ENCODE results near the gene CNTFR. TPM values are rescaled to one million over a fixed set of nuclear protein-coding genes. Genes with fewer than 3 reads are reported as not detected.

The CNTFR gene
- total and polyA plus RNA-seq, 2 experiments from 2014 or later = not detected

GRCh38 chr9:34601937-34602573 is 12.5 kb upstream of the CNTFR start:
- in situ Hi-C loops (cut with MboI) = loop anchor here (25.0 kb wide), 1 partner anchor 90 kb away; the partner anchor contains the start of gene ENHO
- Histone ChIP-seq H3F3A (ENCODE audit: insufficient read depth) (no peaks in the 10 kb centered on the region), H3K36me3 (ENCODE audit: low read depth) (no peaks in the 10 kb centered on the region), H3K9ac (no peak overlapping the region), H3K27ac (no peak overlapping the region), H3K4me3 (no peak overlapping the region), H3K9me2 (ENCODE audit: insufficient read depth) (no peaks in the 10 kb centered on the region), H2AFZ (no peak overlapping the region), H4K20me1 (ENCODE audit: insufficient read depth) (no peaks in the 10 kb centered on the region), H3K4me1 (ENCODE audit: insufficient read depth) (no peaks in the 10 kb centered on the region), H3K27me3 (replicated peaks; ENCODE audit: insufficient read depth) (0 out of 2 replicates have a peak, but pooled peaks cover 10% of the 10 kb centered on the region), H3K79me2 (ENCODE audit: insufficient read depth) (no peaks in the 10 kb centered on the region), H3K9me3 (ENCODE audit: low read depth) (no peaks in the 10 kb centered on the region), H3K4me2 (ENCODE audit: unreplicated experiment) (no peak overlapping the region)
- DNase-seq = no peak
- 66 to 69% methylated on average over 6 of the region's 6 CpGs for WGBS, 2 experiments (ENCODE audit: low coverage in 1 of 2, low lambda C conversion rate in 2 of 2, missing lambda C conversion rate in 2 of 2)
- no peak for TF ChIP-seq EZH2 (IDR thresholded peaks at IDR 0.05; ENCODE audit: insufficient read depth, poor library complexity, severe bottlenecking)
- TF ChIP-seq EZH2phosphoT487 (IDR thresholded peaks at IDR 0.05; ENCODE audit: insufficient read depth, low read depth) = no peak

DNA sequence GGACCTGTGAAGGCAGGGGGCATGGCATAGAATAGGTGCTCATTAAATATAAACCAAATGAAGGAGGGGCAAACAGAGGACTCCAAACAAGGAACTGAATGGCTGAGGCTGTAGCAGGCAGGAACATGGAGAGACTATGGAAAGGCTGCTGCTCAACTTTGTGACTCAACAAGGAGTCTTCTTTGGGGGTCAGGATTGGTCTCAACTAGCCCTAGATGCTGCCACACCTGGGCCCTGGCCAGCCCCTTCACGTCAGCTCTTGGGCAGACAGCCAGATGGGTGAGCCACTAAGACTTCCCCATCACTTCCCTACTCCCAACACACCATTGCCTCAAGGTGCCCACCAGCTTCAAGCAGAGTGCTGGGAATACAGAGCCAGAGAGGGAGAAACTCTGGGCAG is 11.4 kb upstream of the CNTFR start:
- H3K4me1 ChIP-seq (ENCODE audit: insufficient read depth) = no peaks in the 10 kb centered on the region
- in situ Hi-C loops (cut with MboI) = loop anchor here (25.0 kb wide), 1 partner anchor 89 kb away; the partner anchor contains the start of gene ENHO
- no peaks in the 10 kb centered on the region for H3K9me2 ChIP-seq (ENCODE audit: insufficient read depth)
- 0 out of 2 replicates have a peak, but pooled peaks cover 12% of the 10 kb centered on the region for H3K27me3 ChIP-seq (replicated peaks; ENCODE audit: insufficient read depth)
- TF ChIP-seq EZH2phosphoT487 (IDR thresholded peaks at IDR 0.05; ENCODE audit: insufficient read depth, low read depth) (no peak), EZH2 (IDR thresholded peaks at IDR 0.05; ENCODE audit: insufficient read depth, poor library complexity, severe bottlenecking) (no peak)
- no peak overlapping the region for H3K4me3 ChIP-seq
- H3F3A ChIP-seq (ENCODE audit: insufficient read depth) = no peaks in the 10 kb centered on the region
- H3K4me2 ChIP-seq (ENCODE audit: unreplicated experiment) = no peak overlapping the region
- no peaks in the 10 kb centered on the region for H3K36me3 ChIP-seq (ENCODE audit: low read depth)
- no peaks in the 10 kb centered on the region for H3K9me3 ChIP-seq (ENCODE audit: low read depth)
- H3K79me2 ChIP-seq (ENCODE audit: insufficient read depth) = no peaks in the 10 kb centered on the region
- 0 to 10% methylated on average over 1 of the region's 1 CpG for WGBS, 2 experiments (ENCODE audit: low coverage in 1 of 2, low lambda C conversion rate in 2 of 2, missing lambda C conversion rate in 2 of 2)
- H2AFZ ChIP-seq = no peak overlapping the region
- no peak overlapping the region for H3K27ac ChIP-seq
- no peaks in the 10 kb centered on the region for H4K20me1 ChIP-seq (ENCODE audit: insufficient read depth)
- no peak for DNase-seq
- no peak overlapping the region for H3K9ac ChIP-seq

- in situ Hi-C loops (cut with MboI) = loop anchor here (10.0 kb wide), 1 partner anchor 195 kb away; no protein-coding TSS in a partner anchor
- H4K20me1 ChIP-seq (ENCODE audit: insufficient read depth) = no peaks in the 10 kb centered on the region
- no peaks in the 10 kb centered on the region for H3K79me2 ChIP-seq (ENCODE audit: insufficient read depth)
- no peak for TF ChIP-seq EZH2 (IDR thresholded peaks at IDR 0.05; ENCODE audit: insufficient read depth, poor library complexity, severe bottlenecking)
- no peak for TF ChIP-seq EZH2phosphoT487 (IDR thresholded peaks at IDR 0.05; ENCODE audit: insufficient read depth, low read depth)
- no peak overlapping the region for H2AFZ ChIP-seq
- H3K9me3 ChIP-seq (ENCODE audit: low read depth) = no peaks in the 10 kb centered on the region
- H3K4me1 ChIP-seq (ENCODE audit: insufficient read depth) = no peaks in the 10 kb centered on the region
- H3K9me2 ChIP-seq (ENCODE audit: insufficient read depth) = no peaks in the 10 kb centered on the region
- no peaks in the 10 kb centered on the region for H3F3A ChIP-seq (ENCODE audit: insufficient read depth)
- DNase-seq = no peak
- no peak overlapping the region for H3K9ac ChIP-seq
- H3K27me3 ChIP-seq (replicated peaks; ENCODE audit: insufficient read depth) = peaks cover 16% of the 10 kb centered on the region; the same call in 1 of the 2 replicates
- no peak overlapping the region for H3K4me2 ChIP-seq (ENCODE audit: unreplicated experiment)
- no peaks in the 10 kb centered on the region for H3K36me3 ChIP-seq (ENCODE audit: low read depth)
- H3K27ac ChIP-seq = no peak overlapping the region
- no peak overlapping the region for H3K4me3 ChIP-seq
- 13 to 19% methylated on average over 1 of the region's 1 CpG for WGBS, 2 experiments (ENCODE audit: low coverage in 1 of 2, low lambda C conversion rate in 2 of 2, missing lambda C conversion rate in 2 of 2)
Measured at GRCh38 chr9:34599546-34599945, 10.0 kb upstream of the CNTFR start.

DNA sequence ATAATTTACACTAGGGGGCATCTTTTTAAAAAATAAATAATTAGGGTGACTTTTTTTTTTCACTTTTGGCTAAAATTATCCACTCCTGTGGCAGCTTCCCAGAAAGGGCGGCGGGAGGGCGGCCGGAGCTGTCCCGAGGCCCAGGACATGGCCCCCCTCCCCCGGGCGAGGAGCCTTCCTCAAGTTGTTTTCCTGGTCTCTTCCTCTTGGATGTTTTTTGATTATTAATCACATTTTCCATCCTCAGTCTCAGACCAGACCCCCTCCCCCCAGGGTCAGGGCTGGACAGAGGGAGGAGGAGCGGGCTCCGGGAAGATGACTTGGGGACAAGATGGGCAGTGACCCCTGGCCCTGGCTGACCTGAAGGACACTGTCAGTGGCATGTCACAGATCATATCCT is 4.7 kb upstream of the CNTFR start:
- H3F3A ChIP-seq (ENCODE audit: insufficient read depth) = no peaks in the 10 kb centered on the region
- 10 to 18% methylated on average over 9 of the region's 9 CpGs for whole genome bisulfite sequencing, 2 experiments (ENCODE audit: low coverage in 1 of 2, low lambda C conversion rate in 2 of 2, missing lambda C conversion rate in 2 of 2)
- H3K27ac ChIP-seq = no peak overlapping the region
- in situ Hi-C loops (cut with MboI) = loop anchor here (5.0 to 10.0 kb wide), 2 partner anchors 42 to 189 kb away; no protein-coding TSS in a partner anchor
- H2AFZ ChIP-seq = no peak overlapping the region
- H3K36me3 ChIP-seq (ENCODE audit: low read depth) = no peaks in the 10 kb centered on the region
- no peaks in the 10 kb centered on the region for H3K9me2 ChIP-seq (ENCODE audit: insufficient read depth)
- DNase-seq = no peak
- H3K9me3 ChIP-seq (ENCODE audit: low read depth) = no peaks in the 10 kb centered on the region
- peaks cover 62% of the 10 kb centered on the region for H3K27me3 ChIP-seq (replicated peaks; ENCODE audit: insufficient read depth)
- no peak overlapping the region for H3K9ac ChIP-seq
- TF ChIP-seq EZH2 (IDR thresholded peaks at IDR 0.05; ENCODE audit: insufficient read depth, poor library complexity, severe bottlenecking) (no peak), EZH2phosphoT487 (IDR thresholded peaks at IDR 0.05; ENCODE audit: insufficient read depth, low read depth) (no peak)
- no peaks in the 10 kb centered on the region for H3K4me1 ChIP-seq (ENCODE audit: insufficient read depth)
- H3K4me3 ChIP-seq = no peak overlapping the region
- H4K20me1 ChIP-seq (ENCODE audit: insufficient read depth) = no peaks in the 10 kb centered on the region
- no peak overlapping the region for H3K4me2 ChIP-seq (ENCODE audit: unreplicated experiment)
- no peaks in the 10 kb centered on the region for H3K79me2 ChIP-seq (ENCODE audit: insufficient read depth)
